OCI-LY1 (cell line): ENCODE measurements around the gene SYNM.

Experiments used
- EZH2 ChIP-seq: fragments of 200-600 bp; sonication (generic), shearing (Covaris generic); IDR thresholded peaks from 2 replicates; pipeline ENCODE4 v1.8.0; 2017; ENCODE audit warnings: borderline replicate concordance, mixed run types, mild to moderate bottlenecking, antibody characterized with exemption, low read length, moderate library complexity, mixed read lengths
- TF ChIP-seq, protein P1 (sequence below): fragments of 200-600 bp; sonication (generic), shearing (Covaris generic); IDR thresholded peaks from 2 replicates; pipeline ENCODE4 v1.5.1; 2017; ENCODE audit warnings: mild to moderate bottlenecking, antibody characterized with exemption, low read length, moderate library complexity, mixed read lengths

DNA sequence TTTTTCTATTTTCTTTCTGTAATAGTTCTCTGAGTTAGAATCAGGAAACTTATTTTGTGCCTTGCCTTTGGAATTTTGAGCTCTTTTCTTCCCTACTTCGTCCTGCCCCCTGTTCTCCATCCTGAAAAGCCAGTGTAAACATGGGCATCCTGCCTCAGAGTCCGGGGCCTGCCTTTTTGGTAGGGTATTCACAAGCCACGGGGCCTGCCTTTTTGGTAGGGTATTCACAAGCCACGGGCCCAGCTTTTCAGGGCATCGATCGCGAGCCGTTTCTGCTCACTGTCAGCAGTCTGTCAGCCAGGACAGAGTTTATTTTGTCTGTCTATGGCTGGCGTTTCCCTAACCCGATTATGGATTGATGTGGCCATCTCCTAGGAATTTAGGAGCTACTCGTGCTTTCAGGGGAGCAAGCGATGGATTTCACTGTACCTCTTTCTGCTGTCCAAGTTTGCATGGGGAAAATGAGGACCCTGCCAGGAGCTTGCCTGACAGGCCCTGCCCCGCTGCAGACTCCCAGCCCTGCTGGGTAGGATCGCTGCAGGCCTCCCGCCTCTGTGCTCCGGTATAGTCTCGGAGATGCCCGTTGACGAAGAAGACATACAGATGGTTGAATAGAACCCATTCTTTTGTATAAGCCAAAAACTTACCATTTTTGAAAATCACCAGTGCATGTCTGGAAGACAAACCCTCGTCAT lies 12.8 kb downstream of the SYNM start:
- TF ChIP-seq, protein P1, sequence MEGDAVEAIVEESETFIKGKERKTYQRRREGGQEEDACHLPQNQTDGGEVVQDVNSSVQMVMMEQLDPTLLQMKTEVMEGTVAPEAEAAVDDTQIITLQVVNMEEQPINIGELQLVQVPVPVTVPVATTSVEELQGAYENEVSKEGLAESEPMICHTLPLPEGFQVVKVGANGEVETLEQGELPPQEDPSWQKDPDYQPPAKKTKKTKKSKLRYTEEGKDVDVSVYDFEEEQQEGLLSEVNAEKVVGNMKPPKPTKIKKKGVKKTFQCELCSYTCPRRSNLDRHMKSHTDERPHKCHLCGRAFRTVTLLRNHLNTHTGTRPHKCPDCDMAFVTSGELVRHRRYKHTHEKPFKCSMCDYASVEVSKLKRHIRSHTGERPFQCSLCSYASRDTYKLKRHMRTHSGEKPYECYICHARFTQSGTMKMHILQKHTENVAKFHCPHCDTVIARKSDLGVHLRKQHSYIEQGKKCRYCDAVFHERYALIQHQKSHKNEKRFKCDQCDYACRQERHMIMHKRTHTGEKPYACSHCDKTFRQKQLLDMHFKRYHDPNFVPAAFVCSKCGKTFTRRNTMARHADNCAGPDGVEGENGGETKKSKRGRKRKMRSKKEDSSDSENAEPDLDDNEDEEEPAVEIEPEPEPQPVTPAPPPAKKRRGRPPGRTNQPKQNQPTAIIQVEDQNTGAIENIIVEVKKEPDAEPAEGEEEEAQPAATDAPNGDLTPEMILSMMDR, result no peak
- no peak for TF ChIP-seq EZH2
